GM12874 (cell line): ENCODE data around the gene CHST7.

ENCODE experiments used
- TF ChIP-seq, protein P1 (sequence below): IDR thresholded peaks from 2 replicates; pipeline ENCODE4 v1.5.1; 2011; ENCODE audit warnings: low read depth, mild to moderate bottlenecking, control low read depth, low read length, moderate library complexity; ENCODE audit not compliant: insufficient read depth

Gene CHST7

DNA sequence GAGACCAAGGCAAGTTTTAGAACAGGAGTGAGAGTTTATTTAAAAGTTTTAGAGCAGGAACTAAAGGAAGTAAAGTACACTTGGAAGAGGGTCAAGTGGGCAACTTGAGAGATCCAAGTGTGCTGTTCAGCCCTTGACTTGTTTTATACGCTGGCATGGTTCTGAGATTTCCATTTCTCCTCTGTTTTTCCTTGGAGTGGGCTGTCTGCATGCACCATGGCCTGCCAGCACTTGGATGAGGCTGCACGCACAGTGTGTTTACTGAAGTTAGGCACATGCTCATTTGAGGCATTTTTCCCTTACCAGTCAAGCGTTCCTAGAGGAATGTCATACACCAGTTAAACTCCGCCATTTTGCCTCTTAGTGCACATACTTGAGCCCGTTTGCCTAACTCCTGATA is 19.6 kb upstream of the CHST7 start:
- TF ChIP-seq, protein P1, sequence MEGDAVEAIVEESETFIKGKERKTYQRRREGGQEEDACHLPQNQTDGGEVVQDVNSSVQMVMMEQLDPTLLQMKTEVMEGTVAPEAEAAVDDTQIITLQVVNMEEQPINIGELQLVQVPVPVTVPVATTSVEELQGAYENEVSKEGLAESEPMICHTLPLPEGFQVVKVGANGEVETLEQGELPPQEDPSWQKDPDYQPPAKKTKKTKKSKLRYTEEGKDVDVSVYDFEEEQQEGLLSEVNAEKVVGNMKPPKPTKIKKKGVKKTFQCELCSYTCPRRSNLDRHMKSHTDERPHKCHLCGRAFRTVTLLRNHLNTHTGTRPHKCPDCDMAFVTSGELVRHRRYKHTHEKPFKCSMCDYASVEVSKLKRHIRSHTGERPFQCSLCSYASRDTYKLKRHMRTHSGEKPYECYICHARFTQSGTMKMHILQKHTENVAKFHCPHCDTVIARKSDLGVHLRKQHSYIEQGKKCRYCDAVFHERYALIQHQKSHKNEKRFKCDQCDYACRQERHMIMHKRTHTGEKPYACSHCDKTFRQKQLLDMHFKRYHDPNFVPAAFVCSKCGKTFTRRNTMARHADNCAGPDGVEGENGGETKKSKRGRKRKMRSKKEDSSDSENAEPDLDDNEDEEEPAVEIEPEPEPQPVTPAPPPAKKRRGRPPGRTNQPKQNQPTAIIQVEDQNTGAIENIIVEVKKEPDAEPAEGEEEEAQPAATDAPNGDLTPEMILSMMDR, result no peak

DNA sequence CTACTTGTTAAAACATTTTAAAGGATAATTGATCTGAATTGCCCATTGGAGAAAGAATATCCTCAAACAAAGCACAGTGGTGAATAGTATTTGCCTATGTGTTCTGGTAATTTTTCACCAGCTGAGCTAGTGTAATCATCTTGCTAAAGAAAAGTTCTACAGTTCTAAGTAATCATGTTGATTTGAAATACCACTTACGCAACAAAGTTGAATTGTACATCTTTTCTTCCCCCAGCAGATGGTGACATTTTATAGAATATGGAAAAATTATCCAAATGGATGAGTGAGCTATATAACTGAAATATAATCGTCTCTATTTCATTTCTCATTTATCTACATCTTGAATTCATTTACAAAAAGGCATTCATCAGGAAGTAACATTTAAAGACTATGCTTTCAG is 18.6 kb upstream of the CHST7 start:
- TF ChIP-seq, protein P1, result no peak

DNA sequence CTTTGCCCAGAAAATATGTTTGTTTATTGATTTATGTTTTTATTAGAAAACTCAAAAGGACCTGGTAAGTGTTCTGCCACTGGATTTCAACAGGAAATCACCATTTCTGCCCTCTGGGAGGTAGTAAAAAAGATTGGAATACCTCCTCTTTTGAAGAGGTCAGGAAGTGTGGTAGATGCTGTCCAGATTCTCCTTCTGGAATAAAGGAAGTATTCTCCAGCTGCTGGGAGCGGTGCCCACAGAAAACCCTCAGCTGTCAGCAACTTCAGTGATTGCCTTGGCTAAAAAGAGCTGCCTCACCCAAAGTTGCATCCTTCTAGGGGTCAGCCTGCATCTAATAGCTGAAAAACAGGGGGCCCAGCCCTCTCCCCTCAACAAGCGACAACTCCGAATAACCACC is 14.5 kb upstream of the CHST7 start:
- TF ChIP-seq, protein P1, result no peak

DNA sequence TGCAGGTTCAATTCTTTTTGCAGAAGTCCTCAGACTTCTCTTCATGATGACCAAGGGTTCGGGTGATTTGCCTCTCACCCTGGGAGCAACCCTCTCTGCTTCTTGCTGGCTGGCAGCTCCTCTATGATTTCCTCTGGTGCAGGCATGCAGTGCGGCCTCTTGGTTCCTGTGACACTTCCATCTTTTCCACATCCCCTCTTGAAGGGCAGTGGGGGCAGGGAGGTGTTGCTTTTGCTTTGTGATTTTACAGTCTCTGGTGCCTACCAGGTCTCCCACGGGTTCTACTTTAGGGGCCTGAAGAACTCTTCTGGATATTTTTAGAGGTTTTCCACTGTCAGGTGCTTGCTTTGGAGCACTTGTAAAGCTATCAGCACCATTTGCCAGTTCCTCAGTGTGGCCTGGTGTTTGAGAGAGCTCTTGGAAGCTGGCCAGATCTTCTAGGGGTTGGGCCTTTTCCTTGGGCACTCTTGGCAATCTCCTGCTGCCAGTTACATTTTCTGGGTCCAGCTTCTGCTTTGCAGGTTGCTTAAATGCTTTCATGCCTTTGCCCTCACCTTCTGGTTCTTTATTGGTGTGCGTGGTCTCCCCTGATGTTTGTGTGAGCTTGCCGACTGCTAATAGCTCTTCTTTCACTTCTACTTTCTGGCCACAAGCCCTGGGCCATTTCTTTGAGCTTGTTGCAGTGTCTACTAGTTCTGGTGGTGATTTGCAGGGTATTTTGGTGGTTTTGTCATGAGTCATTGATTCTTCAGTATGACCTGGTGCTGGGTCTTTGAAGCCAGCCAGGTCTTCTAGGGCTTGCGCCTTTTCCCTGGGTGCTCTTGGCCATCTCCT is 11.5 kb upstream of the CHST7 start:
- TF ChIP-seq, protein P1, result no peak

DNA sequence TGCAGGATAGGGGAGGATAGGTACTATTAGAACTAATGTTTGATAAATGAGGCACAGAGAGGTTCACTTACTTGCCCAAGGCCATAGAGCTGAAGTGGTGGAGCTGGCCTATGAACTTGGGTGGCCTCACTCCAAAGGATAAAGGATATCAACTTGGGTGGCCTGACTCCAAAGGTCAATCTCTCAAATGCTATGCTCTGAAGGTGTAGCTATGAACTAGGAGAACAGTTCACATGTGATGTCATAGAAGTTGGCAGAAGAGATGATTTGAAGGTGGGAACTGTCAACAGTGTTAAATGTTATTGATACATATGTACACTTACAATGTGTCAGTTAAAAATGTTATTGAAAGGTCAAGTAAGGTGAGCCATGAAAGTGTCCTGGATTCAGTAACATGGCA is 6.2 kb upstream of the CHST7 start:
- TF ChIP-seq, protein P1, result no peak

DNA sequence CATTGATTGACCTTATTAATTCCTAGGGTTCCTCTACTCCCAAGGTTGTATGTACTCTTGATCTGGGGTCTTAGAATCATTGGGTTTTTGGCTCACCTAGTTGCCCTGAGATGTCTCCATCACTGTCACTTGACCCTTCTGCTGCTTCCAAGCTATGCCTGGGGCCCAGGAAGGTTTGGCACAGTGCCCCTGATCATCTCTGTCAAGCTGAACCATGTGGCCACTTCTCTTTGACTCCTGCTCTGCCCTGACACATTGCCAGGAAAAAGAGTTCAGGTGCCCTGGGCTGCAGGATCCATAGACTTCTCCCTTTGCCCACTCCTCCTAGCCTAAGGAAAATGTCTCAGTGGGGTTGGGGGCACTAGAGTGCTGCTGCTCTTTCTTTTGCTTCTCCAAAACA is 3.9 kb upstream of the CHST7 start:
- TF ChIP-seq, protein P1, result no peak

DNA sequence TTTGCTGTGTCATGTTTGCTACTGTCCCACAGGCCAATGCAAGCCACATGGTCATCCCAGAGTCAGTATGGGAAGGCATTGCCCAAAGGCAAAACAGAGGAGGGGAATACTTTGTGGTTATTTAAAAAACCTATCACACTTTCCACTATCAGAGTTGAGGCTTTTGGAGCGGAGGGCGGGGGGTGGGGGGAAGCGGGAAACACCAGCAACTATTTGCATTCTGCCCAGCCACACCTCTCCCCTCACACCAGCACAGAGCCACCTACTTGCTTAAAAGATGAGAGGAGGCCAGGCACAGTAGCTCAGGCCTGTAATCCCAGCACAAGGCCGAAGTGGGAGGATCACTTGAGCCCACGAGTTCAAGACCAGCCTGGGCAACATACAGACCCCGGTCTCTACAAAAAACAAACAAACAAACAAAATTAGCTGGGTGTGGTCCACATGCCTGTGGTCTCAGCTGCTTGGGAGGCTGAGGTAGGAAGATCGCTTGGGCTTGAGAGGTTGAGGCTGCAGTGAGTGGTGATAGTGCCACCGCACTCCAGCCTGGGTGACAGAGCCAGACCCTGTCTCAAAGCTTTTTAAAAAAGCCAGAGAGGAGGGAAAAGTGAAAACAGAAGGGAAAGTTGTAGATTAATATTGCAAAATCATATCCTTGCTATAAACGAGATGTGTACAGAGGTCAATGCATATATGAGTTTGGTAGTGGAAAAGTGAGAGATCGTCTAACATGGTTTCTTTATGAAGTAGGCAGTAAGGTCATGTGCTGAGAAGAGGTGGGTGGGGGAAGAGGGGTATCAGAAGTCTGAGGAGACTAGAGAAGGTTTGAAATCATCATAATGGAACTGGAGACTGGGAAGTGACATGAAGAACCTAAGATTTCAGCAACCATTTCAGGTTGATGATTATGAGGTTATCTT is 1.9 kb upstream of the CHST7 start:
- TF ChIP-seq, protein P1, result no peak
